ENCODE results near the gene KNSTRN.

DNA sequence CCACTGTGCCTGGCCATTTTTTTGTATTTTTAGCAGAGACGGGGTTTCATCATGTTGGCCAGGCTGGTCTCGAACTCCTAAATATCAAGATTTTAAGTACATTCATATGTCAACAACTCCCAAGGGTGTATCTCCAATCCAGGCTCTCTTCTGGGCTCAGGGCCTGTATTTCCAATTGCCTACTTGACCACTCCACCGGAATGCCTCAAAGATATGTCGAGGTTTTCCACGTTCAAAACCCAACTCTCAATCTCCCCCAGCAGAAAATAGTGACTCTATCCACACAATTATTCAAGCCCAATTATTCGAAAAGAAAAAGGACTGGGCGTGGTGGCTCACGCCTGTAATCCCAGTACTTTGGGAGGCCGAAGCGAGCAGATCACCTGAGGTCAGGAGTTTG lies 1.9 kb upstream of the KNSTRN start:
- TF ChIP-seq CTCF (conservative IDR thresholded peaks at IDR 0.05; ENCODE audit: low read depth in 2 of 2) (no peak), REST (IDR thresholded peaks at IDR 0.05; ENCODE audit: unreplicated experiment) (no peak), POLR2AphosphoS5 (IDR thresholded peaks at IDR 0.05; ENCODE audit: low read depth) (no peak), EZH2 (IDR thresholded peaks at IDR 0.05; ENCODE audit: low read depth, unreplicated experiment) (no peak), EZH2phosphoT487 (IDR thresholded peaks at IDR 0.05; ENCODE audit: unreplicated experiment) (no peak), STAT1 (IDR thresholded peaks at IDR 0.05; ENCODE audit: unreplicated experiment) (no peak), NANOG (IDR thresholded peaks at IDR 0.05; ENCODE audit: borderline replicate concordance) (no peak), ZNF114 (CRISPR knock-in tag; IDR thresholded peaks at IDR 0.05) (no peak), CREB1 (CRISPR knock-in tag; IDR thresholded peaks at IDR 0.05; ENCODE audit: low read depth) (no peak), ZNF462 (CRISPR knock-in tag; IDR thresholded peaks at IDR 0.05) (no peak)

Data from GM23338 (cell line).